PC-9 (cell line): ENCODE measurements around the gene DCUN1D4. TPM values are rescaled to one million over a fixed set of nuclear protein-coding genes. Genes with fewer than 3 reads are reported as not detected.
"Not testable (repeated sequence)": the region's sequence is repeated elsewhere in the genome, so short reads cannot be mapped to it uniquely, and the experiment has no call there.

Experiments used
- BruUV-seq: library from RNA; stranded (reverse); fragments of 400-500 nt; replicated peaks from 2 replicates; lab custom pipeline; 2021; lab: Mats Ljungman, UMichigan
- CTCF ChIA-PET: fragments of 300-600 bp; sonication (Branson Sonifier 250); formaldehyde crosslinking; loops from one replicate; lab custom pipeline; 2022; ENCODE audit warnings: antibody characterized with exemption; lab: Charles Lee
- POLR2A ChIA-PET: fragments of 300-600 bp; sonication (Branson Sonifier 250); formaldehyde crosslinking; loops from one replicate; lab custom pipeline; 2022; ENCODE audit warnings: antibody characterized with exemption; ENCODE audit not compliant: unreplicated experiment; lab: Charles Lee
- DNase-seq, 2 experiments: peaks; one replicate each; pipeline versions ENCODE4 v3.0.0 to v3.0.0-alpha.2; 2015 to 2022; ENCODE audit warnings: mixed read lengths in 1 of 2
- H2AFZ ChIP-seq: fragments of 200-600 bp; sonication (generic); 2 replicates; pipeline ENCODE4 v1.8.1; 2017; ENCODE audit warnings: antibody characterized with exemption
- H3F3A ChIP-seq: fragments of 200-600 bp; sonication (generic); 2 replicates; pipeline ENCODE4 v1.8.1; 2017; ENCODE audit warnings: antibody characterized with exemption, mild to moderate bottlenecking, low read depth; ENCODE audit not compliant: insufficient read depth
- H3K27ac ChIP-seq: fragments of 200-600 bp; sonication (generic); 2 replicates; pipeline ENCODE4 v1.6.1; 2016; ENCODE audit warnings: mixed run types
- H3K27me3 ChIP-seq: fragments of 200-600 bp; sonication (generic); 2 replicates; pipeline ENCODE4 v1.6.1; 2016; ENCODE audit warnings: low read depth, mixed run types; ENCODE audit not compliant: insufficient read depth
- H3K36me3 ChIP-seq: fragments of 200-600 bp; sonication (generic); 2 replicates; pipeline ENCODE4 v1.6.1; 2016; ENCODE audit warnings: low read depth, mixed run types
- H3K4me1 ChIP-seq: fragments of 200-600 bp; sonication (generic); replicated peaks from 2 replicates; pipeline ENCODE4 v1.6.1; 2016; ENCODE audit warnings: mixed run types; ENCODE audit not compliant: insufficient read depth
- H3K4me2 ChIP-seq: fragments of 200-600 bp; sonication (generic); 2 replicates; pipeline ENCODE4 v1.6.1; 2017; ENCODE audit warnings: mixed run types
- H3K4me3 ChIP-seq: fragments of 200-600 bp; sonication (generic); 2 replicates; pipeline ENCODE4 v1.6.1; 2016; ENCODE audit warnings: mixed run types
- H3K79me2 ChIP-seq: fragments of 200-600 bp; sonication (generic); 2 replicates; pipeline ENCODE4 v1.6.1; 2017; ENCODE audit warnings: low read depth, mixed run types
- H3K9me2 ChIP-seq: fragments of 200-600 bp; sonication (generic); 2 replicates; pipeline ENCODE4 v1.8.1; 2017; ENCODE audit warnings: mild to moderate bottlenecking; ENCODE audit not compliant: insufficient read depth
- H3K9me3 ChIP-seq: fragments of 200-600 bp; sonication (generic); 2 replicates; pipeline ENCODE4 v1.8.1; 2016; ENCODE audit warnings: low read depth; ENCODE audit not compliant: insufficient read depth
- H4K20me1 ChIP-seq: fragments of 200-600 bp; sonication (generic); 2 replicates; pipeline ENCODE4 v1.8.1; 2017; ENCODE audit not compliant: insufficient read depth
- CTCF ChIP-seq: fragments of 200-600 bp; sonication (generic); conservative IDR thresholded peaks from 2 replicates; pipeline ENCODE4 v1.6.1; 2017; ENCODE audit warnings: mixed run types, antibody characterized with exemption, mild to moderate bottlenecking, moderate library complexity
- EZH2 ChIP-seq: fragments of 200-600 bp; sonication (generic); IDR thresholded peaks from 2 replicates; pipeline ENCODE4 v1.8.0; 2017; ENCODE audit warnings: antibody characterized with exemption, low read depth
- intact Hi-C: fragments of 100-400 bp; cut with micrococcal nuclease; formaldehyde crosslinking; loops from one replicate; pipeline ENCODE4 v1.10.0; 2022; ENCODE audit not compliant: unreplicated experiment
- total RNA-seq: library from RNA; stranded (reverse); gene quantifications from 2 replicates; pipeline ENCODE4 v1.2.3, GENCODE V29; 2021

The DCUN1D4 gene
- total RNA-seq, 1 experiment from 2014 or later = 24.9 TPM

- Histone ChIP-seq H2AFZ (no peak overlapping the region), H3K4me1 (no peaks in the 10 kb centered on the region), H3K27ac (no peak overlapping the region), H3K36me3 (no peaks in the 10 kb centered on the region), H3K4me2 (no peak overlapping the region), H3K9me3 (no peaks in the 10 kb centered on the region), H3K9me2 (no peaks in the 10 kb centered on the region), H3F3A (no peaks in the 10 kb centered on the region), H3K27me3 (no peaks in the 10 kb centered on the region), H3K79me2 (no peaks in the 10 kb centered on the region), H3K4me3 (no peak overlapping the region), H4K20me1 (no peaks in the 10 kb centered on the region)
- no TSS peak for BruUV-seq
- no peak for DNase-seq
- CTCF ChIA-PET = no interaction called here
- TF ChIP-seq EZH2 (no peak), CTCF (no peak)
- POLR2A ChIA-PET = no interaction called here
- intact Hi-C loops = no loop called here
Observed at GRCh38 chr4:51932261-51932660, 89.3 kb downstream of the DCUN1D4 start.

- TF ChIP-seq CTCF (no peak), EZH2 (no peak)
- CTCF ChIA-PET = no interaction called here
- H3K36me3 ChIP-seq = no peaks in the 10 kb centered on the region
Observed at GRCh38 chr4:51932684-51933083, 89.7 kb downstream of the DCUN1D4 start.

GRCh38 chr4:51940460-51940859 is 97.5 kb downstream of the DCUN1D4 start:
- POLR2A ChIA-PET, H3K36me3 ChIP-seq, H3K4me2 ChIP-seq, H3K9me2 ChIP-seq, H2AFZ ChIP-seq, H3K27ac ChIP-seq, H3F3A ChIP-seq, H3K27me3 ChIP-seq, H3K4me3 ChIP-seq, H3K9me3 ChIP-seq, BruUV-seq, H4K20me1 ChIP-seq, DNase-seq, CTCF ChIA-PET, H3K79me2 ChIP-seq: not testable (repeated sequence)
- intact Hi-C loops = loop anchor here (5.0 kb wide), 2 partner anchors 43 to 62 kb away; no protein-coding TSS in a partner anchor
- peaks cover 13% of the 10 kb centered on the region for H3K4me1 ChIP-seq

More at GRCh38 chr4:51932684-51933083, 89.7 kb downstream of the DCUN1D4 start:
- no peaks in the 10 kb centered on the region for H3K27me3 ChIP-seq
- POLR2A ChIA-PET = no interaction called here
- intact Hi-C loops = no loop called here
- no peaks in the 10 kb centered on the region for H3K79me2 ChIP-seq
- H2AFZ ChIP-seq = no peak overlapping the region
- no peak overlapping the region for H3K4me3 ChIP-seq
- H4K20me1 ChIP-seq = no peaks in the 10 kb centered on the region
- BruUV-seq = no TSS peak
- no peaks in the 10 kb centered on the region for H3F3A ChIP-seq
- no peak overlapping the region for H3K27ac ChIP-seq
- no peaks in the 10 kb centered on the region for H3K9me2 ChIP-seq
- no peaks in the 10 kb centered on the region for H3K9me3 ChIP-seq
- DNase-seq = no peak
- no peak overlapping the region for H3K4me2 ChIP-seq
- H3K4me1 ChIP-seq = no peaks in the 10 kb centered on the region
